ENCODE data around the gene CAMTA1.

The CAMTA1 gene

GRCh38 chr1:6776895-6777294, 8.4 kb upstream of the CAMTA1 start:
- DNase-seq (ENCODE audit: low spot score) = peak; percentile 45

GRCh38 chr1:6777813-6778212, 7.4 kb upstream of the CAMTA1 start:
- DNase-seq (ENCODE audit: low spot score) = peak; percentile 78

GRCh38 chr1:6779089-6779805, 6.0 kb upstream of the CAMTA1 start:
- no peak for DNase-seq (ENCODE audit: low spot score)

- no peak for DNase-seq (ENCODE audit: low spot score)
Observed at GRCh38 chr1:6782151-6782550, 3.1 kb upstream of the CAMTA1 start.

GRCh38 chr1:6783221-6783620, 2.0 kb upstream of the CAMTA1 start:
- peak; percentile 67 for DNase-seq (ENCODE audit: low spot score)

- peak; percentile 66 for DNase-seq (ENCODE audit: low spot score)
Observed at GRCh38 chr1:6783936-6784559, 1.2 kb upstream of the CAMTA1 start.

GRCh38 chr1:6784560-6785317, 515 bp upstream of the CAMTA1 start:
- DNase-seq (ENCODE audit: low spot score) = peak; percentile 100

- DNase-seq (ENCODE audit: low spot score) = peak; percentile 52
Observed at GRCh38 chr1:6785728-6786505, 663 bp downstream of the CAMTA1 start.

- DNase-seq (ENCODE audit: low spot score) = no peak
Observed at GRCh38 chr1:6788946-6789345, 3.7 kb downstream of the CAMTA1 start.

- no peak for DNase-seq (ENCODE audit: low spot score)
Observed at GRCh38 chr1:6790146-6790545, 4.9 kb downstream of the CAMTA1 start.

- DNase-seq (ENCODE audit: low spot score) = peak; percentile 70
Observed at GRCh38 chr1:6794164-6794563, 8.9 kb downstream of the CAMTA1 start.

- DNase-seq (ENCODE audit: low spot score) = no peak
Observed at GRCh38 chr1:6795203-6795602, 9.9 kb downstream of the CAMTA1 start.

- DNase-seq (ENCODE audit: low spot score) = no peak
Observed at GRCh38 chr1:6795661-6796060, 10.4 kb downstream of the CAMTA1 start.

GRCh38 chr1:6796095-6796494, 10.8 kb downstream of the CAMTA1 start:
- no peak for DNase-seq (ENCODE audit: low spot score)

GRCh38 chr1:6799499-6799898, 14.2 kb downstream of the CAMTA1 start:
- no peak for DNase-seq (ENCODE audit: low spot score)

- no peak for DNase-seq (ENCODE audit: low spot score)
Observed at GRCh38 chr1:6800745-6801144, 15.5 kb downstream of the CAMTA1 start.

- DNase-seq (ENCODE audit: low spot score) = no peak
Observed at GRCh38 chr1:6801199-6801598, 15.9 kb downstream of the CAMTA1 start.

- DNase-seq (ENCODE audit: low spot score) = no peak
Observed at GRCh38 chr1:6801966-6802365, 16.7 kb downstream of the CAMTA1 start.

GRCh38 chr1:6802454-6802853, 17.2 kb downstream of the CAMTA1 start:
- DNase-seq (ENCODE audit: low spot score) = no peak

- DNase-seq (ENCODE audit: low spot score) = no peak
Observed at GRCh38 chr1:6802893-6803292, 17.6 kb downstream of the CAMTA1 start.

- no peak for DNase-seq (ENCODE audit: low spot score)
Observed at GRCh38 chr1:6803357-6803756, 18.1 kb downstream of the CAMTA1 start.

- DNase-seq (ENCODE audit: low spot score) = no peak
Observed at GRCh38 chr1:6805004-6805416, 19.8 kb downstream of the CAMTA1 start.

All from NAMALWA (cell line).